ENCODE results near the gene SERINC5.
"Not testable (repeated sequence)": the region's sequence is repeated elsewhere in the genome, so short reads cannot be mapped to it uniquely, and the experiment has no call there.

SERINC5 gene

GRCh38 chr5:80227979-80228596 is 27.8 kb downstream of the SERINC5 start:
- DNase-seq (ENCODE audit: low spot score), result no peak

GRCh38 chr5:80225934-80226326 is 29.9 kb downstream of the SERINC5 start:
- DNase-seq (ENCODE audit: low spot score), result no peak

- DNase-seq (ENCODE audit: low spot score), result no peak
Measured at GRCh38 chr5:80225189-80225933, 30.5 kb downstream of the SERINC5 start.

GRCh38 chr5:80223561-80223960 is 32.3 kb downstream of the SERINC5 start:
- DNase-seq (ENCODE audit: low spot score), result no peak

GRCh38 chr5:80220245-80220897 is 35.5 kb downstream of the SERINC5 start:
- DNase-seq (ENCODE audit: low spot score), result no peak

GRCh38 chr5:80219391-80219790 is 36.5 kb downstream of the SERINC5 start:
- DNase-seq (ENCODE audit: low spot score), result no peak

- no peak for DNase-seq (ENCODE audit: low spot score)
Measured at GRCh38 chr5:80217667-80218066, 38.2 kb downstream of the SERINC5 start.

GRCh38 chr5:80216753-80217596 is 38.9 kb downstream of the SERINC5 start:
- DNase-seq (ENCODE audit: low spot score), result peak; percentile 41

- no peak for DNase-seq (ENCODE audit: low spot score)
Measured at GRCh38 chr5:80216096-80216495, 39.8 kb downstream of the SERINC5 start.

- DNase-seq (ENCODE audit: low spot score), result no peak
Measured at GRCh38 chr5:80215523-80215922, 40.3 kb downstream of the SERINC5 start.

- no peak for DNase-seq (ENCODE audit: low spot score)
Measured at GRCh38 chr5:80213466-80213865, 42.4 kb downstream of the SERINC5 start.

GRCh38 chr5:80212171-80212667 is 43.6 kb downstream of the SERINC5 start:
- DNase-seq (ENCODE audit: low spot score), result no peak

GRCh38 chr5:80211327-80211726 is 44.5 kb downstream of the SERINC5 start:
- no peak for DNase-seq (ENCODE audit: low spot score)

GRCh38 chr5:80210014-80210413 is 45.8 kb downstream of the SERINC5 start:
- DNase-seq (ENCODE audit: low spot score), result no peak

- no peak for DNase-seq (ENCODE audit: low spot score)
Measured at GRCh38 chr5:80208381-80208780, 47.5 kb downstream of the SERINC5 start.

- DNase-seq (ENCODE audit: low spot score), result no peak
Measured at GRCh38 chr5:80207832-80208231, 48.0 kb downstream of the SERINC5 start.

- DNase-seq (ENCODE audit: low spot score), result peak; percentile 63
Measured at GRCh38 chr5:80206282-80206681, 49.6 kb downstream of the SERINC5 start.

- DNase-seq (ENCODE audit: low spot score), result no peak
Measured at GRCh38 chr5:80205846-80206245, 50.0 kb downstream of the SERINC5 start.

GRCh38 chr5:80204808-80205614 is 50.8 kb downstream of the SERINC5 start:
- DNase-seq (ENCODE audit: low spot score), result no peak

GRCh38 chr5:80201763-80202162 is 54.1 kb downstream of the SERINC5 start:
- not testable (repeated sequence) for DNase-seq (ENCODE audit: low spot score)

- DNase-seq (ENCODE audit: low spot score), result no peak
Measured at GRCh38 chr5:80198920-80199319, 56.9 kb downstream of the SERINC5 start.
